GM12875 (cell line): ENCODE results near the gene ZBTB7B.

ENCODE experiments used
- H3K4me3 ChIP-seq: one replicate; pipeline ENCODE4 v1.5.1; 2011; ENCODE audit warnings: low read depth, low read length, control low read depth
- TF ChIP-seq, protein P1 (sequence below): IDR thresholded peaks from 2 replicates; pipeline ENCODE4 v1.5.1; 2011; ENCODE audit warnings: low read depth, mild to moderate bottlenecking, control low read depth, inconsistent platforms, low read length, moderate library complexity, borderline replicate concordance; ENCODE audit not compliant: insufficient read depth

ZBTB7B gene

DNA sequence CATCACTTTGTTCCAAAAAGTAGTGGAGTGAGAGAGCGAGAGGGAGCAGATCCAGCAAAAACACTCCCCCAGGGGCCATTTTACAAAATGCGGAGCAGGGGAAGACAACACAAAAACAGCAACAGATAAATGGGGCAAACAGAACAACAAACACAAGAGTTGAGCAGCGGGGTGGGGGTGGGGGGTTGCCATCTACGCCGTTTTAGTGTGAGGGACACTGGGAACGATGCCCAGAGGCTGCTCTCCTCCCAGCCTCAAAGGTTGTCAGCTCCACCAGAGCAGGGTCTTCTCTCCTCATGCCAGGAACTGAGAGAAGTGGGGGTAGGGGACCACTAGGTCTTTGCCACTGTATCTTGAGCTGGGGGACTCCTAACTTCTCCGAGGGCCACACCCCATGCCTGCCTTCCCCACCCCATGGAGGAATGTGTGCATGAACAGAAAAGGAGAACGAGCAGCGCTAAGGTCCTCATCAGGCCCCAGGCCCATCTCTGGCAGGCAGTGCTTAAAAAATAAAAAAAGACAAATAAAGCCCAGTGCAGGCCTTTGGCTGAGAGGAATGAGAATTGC lies 45.4 kb upstream of the ZBTB7B start:
- no peak overlapping the region for H3K4me3 ChIP-seq
- TF ChIP-seq, protein P1, sequence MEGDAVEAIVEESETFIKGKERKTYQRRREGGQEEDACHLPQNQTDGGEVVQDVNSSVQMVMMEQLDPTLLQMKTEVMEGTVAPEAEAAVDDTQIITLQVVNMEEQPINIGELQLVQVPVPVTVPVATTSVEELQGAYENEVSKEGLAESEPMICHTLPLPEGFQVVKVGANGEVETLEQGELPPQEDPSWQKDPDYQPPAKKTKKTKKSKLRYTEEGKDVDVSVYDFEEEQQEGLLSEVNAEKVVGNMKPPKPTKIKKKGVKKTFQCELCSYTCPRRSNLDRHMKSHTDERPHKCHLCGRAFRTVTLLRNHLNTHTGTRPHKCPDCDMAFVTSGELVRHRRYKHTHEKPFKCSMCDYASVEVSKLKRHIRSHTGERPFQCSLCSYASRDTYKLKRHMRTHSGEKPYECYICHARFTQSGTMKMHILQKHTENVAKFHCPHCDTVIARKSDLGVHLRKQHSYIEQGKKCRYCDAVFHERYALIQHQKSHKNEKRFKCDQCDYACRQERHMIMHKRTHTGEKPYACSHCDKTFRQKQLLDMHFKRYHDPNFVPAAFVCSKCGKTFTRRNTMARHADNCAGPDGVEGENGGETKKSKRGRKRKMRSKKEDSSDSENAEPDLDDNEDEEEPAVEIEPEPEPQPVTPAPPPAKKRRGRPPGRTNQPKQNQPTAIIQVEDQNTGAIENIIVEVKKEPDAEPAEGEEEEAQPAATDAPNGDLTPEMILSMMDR: no peak

DNA sequence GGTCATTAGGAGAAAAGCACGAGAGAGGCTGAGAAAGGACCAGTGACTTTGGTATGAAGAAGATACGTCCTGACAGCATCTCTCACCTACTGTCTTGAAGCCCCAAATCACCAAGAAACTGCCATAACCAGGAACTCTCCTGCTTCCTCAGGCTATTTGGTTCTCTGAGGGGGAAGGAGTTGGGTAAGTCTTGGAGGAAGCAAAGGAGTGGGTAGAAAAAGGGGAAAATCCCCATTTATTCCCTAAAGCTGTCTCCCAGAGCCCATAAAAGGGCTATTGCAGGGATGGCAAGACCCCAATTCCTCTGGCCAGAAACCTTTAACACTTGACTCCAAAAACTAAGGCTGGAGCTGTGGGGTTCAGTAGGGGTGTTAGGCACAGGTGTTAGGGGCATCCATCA lies 44.6 kb upstream of the ZBTB7B start:
- H3K4me3 ChIP-seq: no peak overlapping the region
- TF ChIP-seq, protein P1: no peak

DNA sequence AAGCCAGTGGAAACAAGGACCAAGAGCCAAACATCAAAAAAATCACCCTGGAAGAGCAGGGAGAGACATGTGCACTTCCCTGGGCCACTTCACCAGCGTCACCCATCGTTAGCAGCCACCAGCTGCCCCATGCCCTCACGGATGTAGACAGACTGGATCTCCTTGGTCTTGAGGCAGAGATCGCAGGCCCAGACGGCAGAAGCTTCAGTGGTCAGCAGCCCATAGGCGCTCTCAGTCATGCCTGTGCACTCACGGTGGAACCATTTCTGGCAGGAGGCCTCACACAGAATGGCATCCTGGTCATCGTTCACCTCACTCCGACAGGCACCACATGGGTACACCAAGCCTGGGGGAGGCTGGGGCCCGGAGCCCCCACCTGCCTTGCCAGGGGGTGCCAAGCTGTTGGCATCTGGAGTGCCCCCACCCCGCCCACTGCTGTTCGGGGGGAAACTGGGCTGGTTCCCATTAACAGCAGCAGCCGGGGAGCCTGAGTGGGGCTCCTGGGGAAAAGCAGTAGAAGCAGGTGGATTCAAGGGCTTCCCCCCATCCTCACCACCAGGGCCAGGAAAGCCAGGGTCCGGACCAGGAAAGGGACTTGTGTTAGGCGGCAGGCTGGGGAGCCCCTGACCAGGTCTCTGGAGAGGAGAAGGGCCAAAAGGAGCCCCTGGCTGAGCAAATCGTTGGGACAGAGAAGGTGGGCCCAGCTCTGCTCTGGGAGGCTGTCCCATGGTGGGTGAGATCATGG lies 43.7 kb upstream of the ZBTB7B start:
- TF ChIP-seq, protein P1: no peak
- no peak overlapping the region for H3K4me3 ChIP-seq

DNA sequence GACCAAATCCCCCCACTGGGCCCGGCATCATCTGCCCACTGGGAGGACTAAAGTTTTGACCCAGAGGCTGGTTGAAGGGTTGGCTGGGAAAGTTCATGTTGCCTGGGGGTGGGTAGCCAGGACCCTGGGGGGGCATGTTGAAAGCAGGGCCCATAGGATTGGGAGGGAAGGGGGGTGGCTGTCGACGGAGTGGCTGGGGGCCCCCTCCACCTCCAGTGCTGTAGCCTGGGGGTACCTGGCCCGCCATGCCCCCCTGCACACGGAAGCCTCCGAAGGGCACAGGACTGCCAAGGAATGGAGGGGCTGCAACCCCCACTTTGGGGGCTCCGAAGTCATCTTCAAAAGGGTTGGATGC lies 43.2 kb upstream of the ZBTB7B start:
- TF ChIP-seq, protein P1: no peak
- H3K4me3 ChIP-seq: no peak overlapping the region

DNA sequence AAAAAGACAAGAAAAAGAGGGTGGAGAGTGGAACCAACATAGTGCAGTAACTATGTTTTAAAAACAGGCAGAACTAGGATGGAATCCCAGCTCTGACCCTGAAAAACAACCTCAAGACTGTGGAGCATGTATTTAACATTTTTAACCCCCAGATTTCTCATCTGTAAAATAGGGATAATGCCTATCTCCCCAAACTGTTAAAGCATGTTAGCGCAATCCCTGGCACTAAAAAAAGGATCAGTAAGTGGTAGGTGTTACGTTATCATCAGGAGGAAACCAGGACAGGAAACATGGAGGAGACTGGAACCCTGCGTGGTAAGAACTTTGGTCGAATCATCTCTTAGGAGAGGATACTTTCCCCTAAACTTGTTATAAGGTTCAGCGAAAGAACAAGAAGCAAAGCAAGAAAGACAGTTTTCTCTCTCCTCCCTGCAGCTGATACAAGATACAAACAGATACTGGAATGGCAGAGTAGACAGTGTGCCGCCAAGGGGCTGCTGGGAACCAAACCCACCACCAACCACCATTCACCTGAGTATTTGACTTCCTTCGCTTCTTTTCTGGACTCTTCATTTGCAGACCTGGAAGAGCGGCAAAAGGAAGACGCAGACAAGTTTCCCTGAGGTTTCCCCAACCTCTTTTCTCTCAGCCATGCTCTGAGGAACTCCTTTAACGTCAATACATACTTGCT lies 42.0 kb upstream of the ZBTB7B start:
- TF ChIP-seq, protein P1: no peak
- peak overlapping the region; percentile 99 for H3K4me3 ChIP-seq

DNA sequence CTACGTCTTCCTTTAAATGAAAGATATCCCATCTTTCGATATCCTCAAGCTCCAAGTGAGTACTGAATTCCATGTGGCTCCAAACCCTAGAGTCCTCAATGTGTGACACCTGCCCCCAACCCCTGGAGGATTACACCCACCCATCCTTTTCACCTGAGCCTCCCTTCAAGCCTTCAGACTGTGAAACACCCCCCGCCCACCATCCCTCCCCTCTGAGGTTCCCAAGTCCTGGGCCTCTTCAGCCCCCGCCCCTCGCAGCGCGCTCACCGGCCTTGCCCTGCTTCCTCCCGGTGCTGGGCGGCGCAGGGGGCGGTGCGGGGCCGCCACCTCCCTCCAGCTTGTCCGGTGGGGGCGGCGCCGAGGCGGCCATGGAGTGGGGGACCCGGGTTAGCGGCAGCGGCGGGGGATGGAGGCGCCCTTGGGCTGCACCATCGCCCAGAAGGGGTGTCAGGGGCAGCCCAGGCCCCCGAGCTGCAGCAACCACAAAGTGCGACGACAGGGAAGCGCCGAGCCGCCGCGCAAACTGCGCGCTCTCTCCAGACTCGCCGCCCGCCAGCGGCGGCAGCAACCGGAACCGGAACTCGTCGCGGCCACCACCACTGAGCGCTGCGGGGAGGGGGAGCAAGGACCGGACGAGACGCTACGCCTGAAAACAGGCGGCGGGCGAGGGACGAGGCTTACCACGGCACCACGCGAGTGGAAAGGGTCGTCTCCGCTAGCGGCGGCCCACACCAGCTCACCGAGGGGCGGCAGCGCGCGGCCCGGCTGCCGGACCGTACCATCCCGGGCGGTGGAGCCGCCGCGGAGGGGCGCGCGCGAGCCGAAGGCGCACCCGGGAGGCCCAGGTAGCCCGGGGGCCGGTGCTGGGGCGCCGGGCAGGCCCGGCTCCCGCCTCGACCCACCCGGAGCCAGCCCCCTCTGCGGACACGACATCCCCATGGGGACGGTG lies 41.1 kb upstream of the ZBTB7B start, which contains the start of gene PYGO2:
Gene PYGO2, minus strand, starts transcription at position 576 of the 949 bp plus-strand sequence. Its CDS starts 206 bp downstream, at position 370.
- peak within 1 kb of the TSS; percentile 99 for H3K4me3 ChIP-seq
- TF ChIP-seq, protein P1: peak; percentile 65; the same call in 1 of the 2 replicates
